Activated CD8-positive, alpha-beta memory T cell treated with anti-CD3 and anti-CD28 coated beads for 4 hours (primary cell): ENCODE results near the gene TEDC1.

Source experiments
- DNase-seq, 2 donors: peaks; one replicate each; pipeline ENCODE4 v3.0.0-alpha.2; 2020; ENCODE audit warnings: low read depth in 2 of 2

Gene TEDC1

DNA sequence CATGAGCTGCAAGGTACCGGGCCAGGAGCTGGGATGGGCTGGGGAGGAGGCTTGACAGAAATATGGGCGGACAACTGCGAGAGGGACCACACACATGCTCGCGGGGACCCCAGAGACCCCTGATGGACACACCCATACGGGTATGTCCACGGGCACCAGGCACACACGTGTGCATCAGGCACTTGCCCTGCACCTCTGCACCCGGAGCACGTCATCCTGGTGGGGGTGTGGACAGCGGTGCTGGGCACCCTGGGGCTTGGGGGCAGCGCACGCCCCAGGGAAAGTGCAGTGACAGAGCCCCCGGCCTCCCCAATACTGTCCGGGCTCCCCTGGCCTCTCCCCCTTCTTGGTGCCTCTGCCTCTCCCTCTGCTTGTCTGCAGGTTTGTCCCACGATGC, 6.1 kb upstream of the TEDC1 start:
- no peak for DNase-seq

DNA sequence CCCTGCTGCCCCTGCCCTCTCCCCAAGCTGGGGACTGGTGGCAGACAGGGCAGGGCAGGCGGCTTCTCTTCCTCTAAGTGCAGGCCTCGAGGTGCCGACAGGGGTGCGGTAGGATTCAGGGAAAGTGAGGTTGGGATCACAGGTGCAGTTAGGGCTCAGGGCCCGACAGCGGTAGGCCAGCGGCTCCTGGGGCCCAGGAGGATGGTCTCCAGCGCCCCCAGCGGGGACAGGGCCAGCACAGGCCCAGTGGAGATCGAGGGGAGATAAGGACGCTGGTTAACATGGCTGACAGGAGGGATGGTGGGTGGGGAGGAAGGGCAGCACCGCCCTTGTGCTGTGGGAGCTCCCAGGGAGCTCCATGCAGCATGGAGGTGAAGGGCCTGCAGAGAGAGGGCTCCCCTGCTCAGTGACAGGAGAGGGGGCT, 5.3 kb upstream of the TEDC1 start:
- no peak for DNase-seq

DNA sequence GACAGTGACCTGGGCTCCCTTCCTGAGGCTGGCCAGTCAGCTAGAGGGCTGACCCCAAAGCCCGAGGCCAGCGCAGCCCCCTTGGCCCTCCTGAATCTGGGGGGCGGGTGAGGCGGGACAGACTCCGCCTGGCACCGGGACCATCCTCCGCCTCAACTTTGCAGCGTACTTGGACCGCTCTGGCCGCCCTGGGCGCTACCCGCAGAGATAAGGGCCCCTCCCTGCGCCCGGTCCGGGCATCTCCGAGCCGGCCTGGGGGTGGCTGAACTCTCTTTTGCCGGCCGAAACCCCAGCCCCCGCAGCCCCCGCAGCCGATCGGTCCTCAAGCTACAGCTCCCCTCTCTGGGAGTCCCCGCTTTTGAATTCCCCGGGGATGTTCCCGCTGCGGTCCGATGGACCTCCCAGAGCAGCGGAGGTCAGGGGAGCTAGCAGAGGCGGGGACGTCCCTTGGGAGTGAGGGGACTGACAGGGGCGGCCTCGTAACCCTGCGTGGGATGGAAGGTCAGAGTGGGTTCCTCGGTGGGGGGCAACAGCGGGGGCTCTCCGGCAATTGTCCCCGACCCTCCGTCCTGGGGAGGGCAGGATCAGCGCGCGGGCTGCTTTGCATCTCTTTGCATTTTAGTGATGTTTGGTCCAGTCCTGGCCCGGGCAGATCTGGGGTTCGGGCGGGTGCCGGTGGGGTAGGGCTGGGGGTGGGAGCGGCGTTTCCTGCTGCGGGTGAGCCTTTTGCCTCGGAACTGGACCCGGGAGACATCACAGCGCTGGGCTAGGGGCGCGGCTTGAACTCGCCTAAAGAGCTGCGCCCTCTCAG, 4.7 kb upstream of the TEDC1 start, which contains the start of gene CRIP1:
Gene CRIP1 (plus strand): TSS at position 724 of the 811 bp plus-strand sequence. CDS start 374 bp downstream, outside the sequence.
- no peak for DNase-seq

- no peak for DNase-seq
Measured at GRCh38 chr14:105486974-105487448, 4.0 kb upstream of the TEDC1 start.

DNA sequence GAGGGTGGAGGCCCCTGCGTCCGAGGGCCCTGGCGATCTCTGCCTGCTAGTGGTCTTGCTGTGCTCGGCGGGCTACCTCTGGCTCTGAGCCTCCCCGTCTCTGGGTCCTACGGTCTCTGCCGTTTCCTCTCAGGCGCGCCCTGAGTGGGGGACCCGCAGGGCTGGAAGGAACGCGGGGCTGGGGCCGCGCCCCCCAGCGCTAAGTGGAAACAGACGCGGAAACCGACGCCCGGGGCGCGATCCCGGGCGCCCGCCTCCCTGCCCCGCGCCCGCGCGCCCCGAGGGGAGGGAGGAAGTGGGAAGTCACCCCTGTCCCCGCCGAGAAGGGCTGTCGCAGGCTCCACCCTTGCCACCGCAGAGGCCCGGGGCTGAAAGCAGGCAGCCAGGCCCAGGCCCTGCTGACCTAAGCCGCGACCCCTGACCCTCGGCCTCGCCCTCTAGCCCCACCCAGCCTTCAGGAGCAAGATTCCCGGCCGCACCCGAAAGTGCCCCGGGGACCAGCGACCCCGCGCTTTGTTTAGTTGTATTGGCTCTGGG, 3.5 kb upstream of the TEDC1 start:
- DNase-seq = no peak

- DNase-seq = no peak
Measured at GRCh38 chr14:105487986-105488777, 2.9 kb upstream of the TEDC1 start.

GRCh38 chr14:105488781-105489541, 2.1 kb upstream of the TEDC1 start:
- no peak for DNase-seq

DNA sequence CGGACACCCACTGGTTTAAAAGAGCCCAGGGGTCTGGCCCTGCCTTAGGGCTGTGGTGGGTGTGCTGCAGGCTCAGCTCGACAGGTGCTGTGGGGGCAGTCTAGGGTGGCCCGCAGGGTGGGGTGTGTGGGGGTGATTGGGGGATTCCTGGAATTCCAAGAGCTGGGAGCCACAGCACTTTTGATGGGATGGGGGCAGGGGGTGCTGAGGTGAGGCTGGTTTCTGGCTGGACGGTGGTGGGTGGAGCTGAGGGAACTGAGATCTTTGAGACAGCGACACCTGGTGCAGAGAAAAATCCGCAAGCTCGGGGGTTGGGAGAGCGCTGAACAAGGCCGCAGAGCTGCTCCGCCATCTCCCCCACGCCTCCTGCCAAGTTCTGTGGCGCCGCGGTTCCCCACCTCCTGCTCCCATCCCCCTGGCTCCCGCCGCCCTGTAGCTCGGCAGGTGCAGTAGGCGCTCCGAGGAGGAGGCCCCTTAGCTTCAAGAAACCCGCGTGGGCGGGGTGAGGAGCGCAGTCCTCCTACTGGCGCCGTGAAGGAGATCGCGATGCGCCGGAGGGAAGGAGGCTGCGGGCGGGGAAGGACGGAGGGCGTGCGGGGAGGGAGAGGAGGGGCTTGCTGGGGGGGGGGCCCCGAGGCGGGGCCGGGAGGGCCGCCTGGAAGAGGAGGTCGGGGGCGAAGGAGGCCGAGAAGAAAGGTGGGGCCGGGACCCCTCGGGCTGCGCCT, 1.3 kb upstream of the TEDC1 start:
- DNase-seq = peak; percentile 71 to 74

- DNase-seq = no peak
Measured at GRCh38 chr14:105490267-105490571, 827 bp upstream of the TEDC1 start.

DNA sequence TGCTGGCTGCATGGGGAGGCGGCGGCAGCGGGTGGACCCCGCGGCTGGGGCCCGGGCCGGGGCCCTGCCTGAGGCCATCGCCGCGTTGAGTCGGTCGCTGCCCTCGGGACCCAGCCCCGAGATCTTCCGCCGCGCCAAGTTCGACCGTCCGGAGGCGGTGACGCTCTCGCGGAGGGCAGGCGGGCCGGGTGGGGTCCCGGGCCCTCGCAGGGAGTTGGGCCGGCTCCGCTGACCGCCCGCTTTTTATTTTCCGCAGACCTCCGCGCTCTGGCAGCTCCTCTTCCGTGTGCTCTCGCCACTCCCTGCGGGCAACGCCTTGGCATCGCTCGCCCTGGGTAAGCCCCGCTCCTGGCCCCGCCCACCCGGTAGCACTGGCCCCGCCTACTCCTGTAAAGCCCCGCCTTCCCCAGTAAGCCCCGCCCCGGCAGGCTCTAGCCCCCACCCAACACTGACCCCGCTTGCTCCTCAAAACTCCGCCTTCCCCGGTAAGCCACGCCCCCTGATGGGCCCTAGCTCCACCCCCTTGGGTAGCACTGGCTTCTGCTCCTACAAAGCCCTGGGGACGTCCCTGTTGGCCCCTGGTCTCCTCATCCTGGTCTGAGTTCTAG, 424 bp downstream of the TEDC1 start:
- DNase-seq = peak; percentile 67 to 68

- no peak for DNase-seq
Measured at GRCh38 chr14:105492031-105492970, 1.3 kb downstream of the TEDC1 start.

- DNase-seq = no peak
Measured at GRCh38 chr14:105492971-105493871, 2.2 kb downstream of the TEDC1 start.

GRCh38 chr14:105493921-105494605, 3.0 kb downstream of the TEDC1 start:
- no peak for DNase-seq

- DNase-seq = no peak
Measured at GRCh38 chr14:105494606-105494929, 3.5 kb downstream of the TEDC1 start.

DNA sequence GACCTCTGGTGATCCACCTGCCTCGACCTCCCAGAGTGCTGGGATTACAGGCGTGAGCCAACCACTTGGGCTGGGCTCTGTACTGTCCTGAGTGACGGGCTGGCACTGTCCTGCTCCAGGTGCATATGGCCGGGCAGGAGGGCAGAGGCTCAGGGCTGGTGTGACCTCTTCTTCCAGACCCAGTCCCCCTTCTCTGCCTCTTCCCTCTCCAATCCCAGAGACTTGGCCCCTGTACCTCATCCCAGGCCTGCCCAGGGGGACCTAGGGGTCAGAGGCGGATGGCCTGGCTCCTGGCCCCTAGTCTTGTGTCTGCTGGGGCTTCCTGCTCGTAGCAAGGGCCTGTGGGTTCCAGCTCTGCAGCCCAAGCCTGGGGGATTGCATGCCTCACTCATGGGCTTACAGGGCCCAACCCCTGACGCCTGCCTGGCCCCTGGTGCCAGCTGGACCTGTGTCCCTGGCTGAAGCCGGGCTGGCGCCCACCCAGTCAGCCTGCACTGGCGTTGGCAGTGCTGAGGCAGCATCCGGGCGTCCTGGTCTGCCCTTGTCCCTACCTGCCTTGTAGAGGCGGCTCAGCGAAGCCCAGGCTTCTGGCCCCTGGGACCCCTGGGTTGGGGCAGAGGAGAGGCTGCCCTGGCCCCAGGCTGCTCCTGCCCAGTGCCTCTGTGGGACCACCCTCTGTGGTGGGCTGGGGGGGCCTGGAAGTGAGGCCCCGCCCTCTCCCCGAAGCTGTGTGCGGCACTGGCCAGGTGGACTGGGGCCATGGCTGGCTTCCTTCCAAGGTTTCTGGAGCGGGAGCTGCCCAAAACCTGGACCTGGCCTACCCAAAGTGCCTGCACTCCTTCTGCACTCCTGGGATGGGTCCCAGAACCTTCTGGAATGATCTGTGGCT, 4.3 kb downstream of the TEDC1 start:
- DNase-seq = no peak

DNA sequence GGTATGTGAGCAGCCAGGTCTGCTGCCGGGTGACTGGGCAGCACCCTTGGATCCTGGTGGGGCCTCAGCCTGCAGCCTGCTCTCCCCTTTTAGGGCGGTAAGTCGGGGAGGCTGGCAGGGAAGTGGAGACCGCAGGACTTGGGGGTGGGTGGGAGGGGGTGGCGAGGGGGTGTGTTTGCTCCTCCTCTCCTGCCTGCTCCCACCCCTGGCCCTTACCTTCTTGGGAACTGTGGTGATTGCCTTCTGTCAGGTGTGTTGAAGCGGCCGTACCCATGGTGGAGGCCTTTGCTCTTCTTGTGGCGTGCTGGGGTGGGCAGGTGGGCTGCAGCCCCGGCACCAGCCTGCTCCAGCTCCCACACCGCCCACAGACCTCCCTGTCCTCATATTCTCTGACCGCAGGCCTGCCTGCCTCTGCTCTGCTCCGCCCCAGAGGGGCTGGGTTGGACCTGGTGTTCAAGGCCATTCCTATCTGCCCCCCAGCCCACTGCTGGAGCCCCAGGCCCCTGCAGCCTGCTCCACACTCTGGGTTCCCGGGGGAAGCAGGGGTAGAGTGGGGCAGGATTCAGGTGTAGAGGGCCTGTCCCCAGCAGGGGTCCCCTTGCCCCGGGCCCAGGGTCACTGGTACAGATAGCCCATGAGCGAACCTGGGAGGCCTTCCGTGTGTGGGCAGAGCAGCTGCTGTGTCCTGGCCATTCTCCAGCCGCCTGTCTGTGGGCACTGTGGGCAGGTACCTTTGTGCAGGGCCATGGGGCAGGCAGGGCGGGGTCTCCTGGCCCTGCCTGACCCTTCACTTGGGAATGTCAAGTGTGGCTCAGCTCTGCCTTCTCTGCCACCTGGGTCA, 5.2 kb downstream of the TEDC1 start:
- no peak for DNase-seq
